SW 1271 (cell line): ENCODE results near the gene OR5L1.

Source experiments
- DNase-seq, 2 experiments: peaks; one replicate each; lab custom pipeline; 2025; lab: John Stamatoyannopoulos, UW

Gene OR5L1

GRCh38 chr11:55811067-55811466 is at the start of gene OR5L1:
OR5L1 (plus strand) TSS chr11:55811367; CDS start chr11:55811467, 100 bp downstream.
- DNase-seq, result no peak

DNA sequence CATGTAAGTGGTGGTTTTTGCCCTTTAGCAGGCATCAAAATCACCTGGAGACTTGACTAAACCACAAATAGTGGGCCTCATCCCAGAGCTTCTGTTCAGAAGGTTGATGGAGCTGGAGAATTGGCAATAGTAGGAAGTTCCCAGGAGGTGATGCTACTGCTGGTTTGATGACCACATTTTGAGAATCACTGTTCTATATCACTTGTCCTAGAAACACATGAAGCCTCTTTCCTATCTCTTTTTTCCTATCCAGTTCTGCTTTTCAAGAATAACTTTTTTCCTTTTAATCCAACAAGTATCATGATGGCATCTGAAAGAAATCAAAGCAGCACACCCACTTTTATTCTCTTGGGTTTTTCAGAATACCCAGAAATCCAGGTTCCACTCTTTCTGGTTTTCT is 38.0 kb upstream of the OR5L1 start, which contains the start of gene OR5D13:
Gene OR5D13 (plus strand): TSS at position 301 of the 400 bp plus-strand sequence. CDS start 0 bp downstream, at position 301.
- DNase-seq, result no peak

DNA sequence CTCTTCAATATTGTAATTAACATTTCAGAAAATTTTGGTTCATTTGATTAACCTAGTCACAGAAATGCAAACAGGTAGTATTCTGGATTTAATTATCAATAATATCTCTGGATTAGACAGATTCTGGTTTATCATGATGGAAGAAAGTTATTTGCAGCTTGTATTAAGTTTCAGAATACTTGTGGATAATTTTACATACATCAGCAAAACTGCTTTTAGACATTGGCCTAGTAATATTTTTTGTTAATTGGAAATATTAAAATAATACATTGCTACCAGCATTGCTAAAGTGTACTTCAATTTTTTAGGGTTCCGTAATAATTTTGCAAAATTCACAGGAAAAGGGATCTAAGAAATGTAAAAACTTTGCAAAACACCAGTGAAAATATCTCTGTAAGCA is 19.6 kb upstream of the OR5L1 start:
- no peak for DNase-seq

DNA sequence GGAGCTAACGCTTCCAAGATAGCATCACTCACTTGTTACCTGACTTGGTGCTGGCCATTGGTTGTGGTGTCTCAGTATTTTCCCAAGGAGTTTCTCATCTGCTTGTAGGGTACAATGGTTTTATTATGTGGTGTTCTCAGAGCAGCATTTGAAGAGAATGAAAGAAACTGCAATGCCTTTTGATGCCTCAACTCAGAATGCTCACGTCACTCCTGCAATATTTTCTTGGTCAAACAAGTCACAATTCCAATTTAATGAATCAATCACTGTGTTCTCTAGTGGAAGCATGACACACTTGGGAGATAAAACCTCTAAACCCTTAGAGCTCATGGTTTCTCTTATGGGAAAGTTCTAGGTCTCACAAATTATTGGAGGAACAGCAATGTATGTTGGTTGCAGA is 17.8 kb upstream of the OR5L1 start:
- no peak for DNase-seq

GRCh38 chr11:55795256-55795655 is 15.9 kb upstream of the OR5L1 start, which contains the start of gene OR5D14:
OR5D14 (plus strand) TSS chr11:55795556; CDS start chr11:55795556, 0 bp downstream.
- DNase-seq, result no peak

DNA sequence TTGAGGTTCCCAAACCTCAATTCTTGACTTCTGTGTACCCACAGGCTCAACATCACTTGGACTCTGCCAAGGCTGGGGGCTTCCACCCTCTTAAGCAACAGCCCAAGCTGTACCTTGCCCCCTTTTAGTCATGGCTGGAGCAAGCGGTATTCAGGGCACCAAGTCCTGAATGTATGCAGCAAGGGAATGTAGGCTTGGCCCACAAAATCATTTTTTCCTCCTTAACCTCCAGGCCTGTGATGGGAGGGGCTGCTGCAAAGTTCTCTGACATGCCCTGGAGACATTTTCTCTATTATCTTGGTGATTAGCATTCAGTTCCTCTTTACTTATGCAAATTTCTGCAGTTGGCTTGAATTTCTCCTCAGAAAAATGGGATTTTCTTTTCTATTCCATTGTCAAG is 4.9 kb upstream of the OR5L1 start:
- no peak for DNase-seq

DNA sequence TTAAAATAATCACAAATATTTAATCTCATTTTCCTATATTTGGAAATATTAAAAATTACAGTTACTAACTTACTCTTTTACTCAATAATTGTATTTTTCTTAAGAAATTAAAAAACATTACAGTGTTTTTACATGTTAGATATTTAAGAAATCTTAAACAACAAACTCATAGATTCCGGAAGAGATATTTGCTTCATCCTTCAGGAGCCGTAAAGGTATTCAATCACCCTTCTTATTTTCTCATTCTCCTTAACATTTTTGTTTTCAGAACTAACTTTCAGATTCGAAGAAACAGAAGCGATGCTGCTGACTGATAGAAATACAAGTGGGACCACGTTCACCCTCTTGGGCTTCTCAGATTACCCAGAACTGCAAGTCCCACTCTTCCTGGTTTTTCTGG is 8.2 kb downstream of the OR5L1 start, which contains the start of gene OR5D18:
Gene OR5D18 (plus strand): TSS at position 301 of the 400 bp plus-strand sequence. CDS start 0 bp downstream, at position 301.
- no peak for DNase-seq

DNA sequence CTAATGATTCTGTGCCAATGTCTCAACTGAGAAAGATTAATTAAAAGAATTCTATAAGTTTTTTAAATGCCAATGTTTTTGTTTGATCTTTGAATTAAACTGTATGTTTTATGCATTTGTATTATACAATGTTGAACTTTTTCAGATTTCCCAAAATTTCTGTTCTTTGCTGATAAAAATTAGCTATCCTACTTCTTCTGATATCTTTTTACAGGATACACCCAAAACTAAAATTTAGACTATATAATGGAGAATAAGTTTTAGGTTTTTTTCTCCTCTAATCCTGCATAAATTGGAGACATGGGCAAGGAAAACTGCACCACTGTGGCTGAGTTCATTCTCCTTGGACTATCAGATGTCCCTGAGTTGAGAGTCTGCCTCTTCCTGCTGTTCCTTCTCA is 15.8 kb downstream of the OR5L1 start, which contains the start of gene OR5L2:
Gene OR5L2 (plus strand): TSS at position 301 of the 400 bp plus-strand sequence. CDS start 0 bp downstream, at position 301.
- no peak for DNase-seq

- DNase-seq, result no peak
These were observed 27.3 kb downstream of the OR5L1 start, which contains the start of gene OR5D16 for GRCh38 chr11:55838452-55838851. OR5D16 (plus strand) TSS chr11:55838752; CDS start chr11:55838752, 0 bp downstream.

DNA sequence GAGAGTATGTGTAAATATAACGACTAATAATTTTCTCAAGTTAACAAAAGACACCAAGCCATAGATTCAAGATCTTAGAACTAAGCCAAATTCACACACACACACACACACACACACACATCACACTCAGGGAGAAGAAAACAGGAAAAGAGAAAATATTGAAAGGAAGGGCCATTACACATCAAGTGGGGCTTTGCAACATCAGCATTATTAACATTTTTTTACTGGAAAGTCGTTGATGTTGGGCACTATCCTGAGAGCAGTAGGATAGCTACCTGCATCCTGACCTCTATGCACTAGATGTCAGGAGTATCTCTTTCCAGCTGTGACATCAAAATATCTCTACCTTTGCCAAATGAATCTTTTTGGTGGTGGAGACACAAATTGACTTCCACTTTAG is 36.3 kb downstream of the OR5L1 start:
- no peak for DNase-seq

DNA sequence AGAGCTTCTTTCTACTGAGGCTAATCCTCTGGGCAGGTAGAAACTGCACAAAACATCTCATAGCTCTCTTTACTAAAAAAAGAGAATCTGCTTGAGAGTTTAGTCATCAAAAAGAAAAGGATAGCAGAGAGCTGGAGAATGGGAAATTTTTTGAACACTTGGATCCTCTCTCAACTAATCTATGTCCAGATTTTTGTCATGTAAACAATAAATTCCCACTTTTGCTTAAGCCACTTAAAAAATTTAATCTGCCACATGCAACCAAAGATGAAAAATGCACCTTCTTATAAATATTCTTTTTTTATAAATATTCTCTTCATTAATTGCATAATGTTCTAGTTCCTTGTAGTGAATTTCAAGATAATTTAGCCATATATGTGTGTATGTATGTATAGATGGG is 37.9 kb downstream of the OR5L1 start:
- no peak for DNase-seq

DNA sequence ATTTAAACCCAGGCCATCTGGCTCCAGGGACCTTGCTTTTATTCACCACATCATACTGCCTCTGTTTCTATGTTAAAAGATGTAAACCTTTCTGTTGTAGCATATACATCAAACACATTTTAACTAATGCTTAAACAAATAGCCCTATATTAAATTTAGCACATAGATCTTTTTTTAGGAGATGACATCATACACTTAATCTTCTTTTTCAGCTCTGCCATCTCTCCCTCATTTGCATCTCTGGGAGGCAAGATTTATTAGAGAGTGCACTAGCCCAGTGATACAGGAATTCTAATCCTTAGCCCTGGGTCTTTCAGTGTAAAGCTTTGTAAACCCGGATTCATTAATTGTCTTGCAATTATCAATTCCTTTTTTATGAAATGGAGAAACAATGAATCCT is 41.0 kb downstream of the OR5L1 start:
- DNase-seq, result no peak

DNA sequence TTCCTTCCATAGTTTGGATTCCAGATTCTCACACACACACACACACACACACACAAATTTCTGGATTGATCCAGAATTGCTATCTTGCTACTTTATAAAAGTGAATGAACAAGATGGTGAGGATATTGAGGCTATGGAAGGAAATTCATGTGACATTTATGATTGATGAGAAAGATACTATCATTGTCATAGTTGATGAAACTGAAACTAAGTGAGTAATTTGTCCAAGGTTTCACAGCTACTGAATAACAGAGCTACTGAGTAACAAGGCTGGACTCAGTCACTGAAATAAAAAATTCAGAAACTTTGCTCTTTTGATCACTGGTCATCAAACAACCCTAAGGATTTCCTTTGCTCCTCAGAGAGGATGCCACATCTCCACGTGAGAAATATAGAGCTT is 43.5 kb downstream of the OR5L1 start:
- no peak for DNase-seq
